Brain microvascular endothelial cell (primary cell): ENCODE results near the gene PRSS1.
"Not testable (repeated sequence)": the region's sequence is repeated elsewhere in the genome, so short reads cannot be mapped to it uniquely, and the experiment has no call there.

Experiments used
- DNase-seq: peaks from one replicate; pipeline ENCODE4 v3.0.0-alpha.2; 2020
- H3K27ac ChIP-seq: fragments of 250-450 bp; sonication (Bioruptor Pico); 2 replicates; pipeline ENCODE4 v1.5.1; 2020; ENCODE audit warnings: mild to moderate bottlenecking, moderate library complexity
- H3K27me3 ChIP-seq: fragments of 250-450 bp; sonication (Bioruptor Pico); replicated peaks from 2 replicates; pipeline ENCODE4 v1.5.1; 2020; ENCODE audit warnings: mild to moderate bottlenecking
- H3K36me3 ChIP-seq: fragments of 250-450 bp; sonication (Bioruptor Pico); replicated peaks from 2 replicates; pipeline ENCODE4 v1.5.1; 2020; ENCODE audit warnings: mild to moderate bottlenecking
- H3K4me3 ChIP-seq: 2 replicates; pipeline ENCODE4 v1.5.1; 2011; ENCODE audit warnings: low read depth, mild to moderate bottlenecking, control low read depth, low read length, moderate library complexity
- CTCF ChIP-seq: IDR thresholded peaks from 2 replicates; pipeline ENCODE4 v1.5.1; 2011; ENCODE audit warnings: low read depth, mild to moderate bottlenecking, moderate library complexity, low read length, control low read depth, inconsistent platforms; ENCODE audit errors: missing control alignments
- in situ Hi-C: cut with HindIII; loops from 2 replicates; pipeline ENCODE4 v1.10.0; 2017; ENCODE audit warnings: low sequenced_read_pairs, low pct_ligation_motif_present

Gene PRSS1

GRCh38 chr7:142752376-142753225 is 3.3 kb downstream of the PRSS1 start:
- no peak for DNase-seq
- TF ChIP-seq CTCF, result no peak

GRCh38 chr7:142753366-142753765 is 4.1 kb downstream of the PRSS1 start:
- peaks cover 3% of the 10 kb centered on the region for H3K27me3 ChIP-seq
- no peaks in the 10 kb centered on the region for H3K36me3 ChIP-seq
- no peak for TF ChIP-seq CTCF
- DNase-seq, result no peak
- in situ Hi-C loops, result no loop called here
- H3K27ac ChIP-seq, result no peak overlapping the region
- no peak overlapping the region for H3K4me3 ChIP-seq

More at GRCh38 chr7:142752376-142753225, 3.3 kb downstream of the PRSS1 start:
- peaks cover 4% of the 10 kb centered on the region for H3K27me3 ChIP-seq
- in situ Hi-C loops, result no loop called here
- H3K27ac ChIP-seq, result no peak overlapping the region
- H3K4me3 ChIP-seq, result no peak overlapping the region
- H3K36me3 ChIP-seq, result no peaks in the 10 kb centered on the region

- DNase-seq, H3K27me3 ChIP-seq, H3K4me3 ChIP-seq, in situ Hi-C loops, H3K27ac ChIP-seq, H3K36me3 ChIP-seq: not testable (repeated sequence)
Observed at GRCh38 chr7:142753925-142754491, 4.7 kb downstream of the PRSS1 start.

GRCh38 chr7:142754681-142755575 is 5.7 kb downstream of the PRSS1 start:
- no peak for TF ChIP-seq CTCF
- Histone ChIP-seq H3K27ac (no peak overlapping the region), H3K4me3 (no peak overlapping the region), H3K36me3 (no peaks in the 10 kb centered on the region), H3K27me3 (peaks cover 2% of the 10 kb centered on the region)
- in situ Hi-C loops, result no loop called here
- DNase-seq, result no peak

GRCh38 chr7:142758312-142758711 is 9.0 kb downstream of the PRSS1 start:
- H3K27ac ChIP-seq, H3K27me3 ChIP-seq, DNase-seq, H3K36me3 ChIP-seq, in situ Hi-C loops, H3K4me3 ChIP-seq: not testable (repeated sequence)

- Histone ChIP-seq H3K27ac (no peak overlapping the region), H3K4me3 (no peak overlapping the region), H3K27me3 (peaks cover 3% of the 10 kb centered on the region), H3K36me3 (no peaks in the 10 kb centered on the region)
- in situ Hi-C loops, result no loop called here
- no peak for TF ChIP-seq CTCF
- no peak for DNase-seq
Observed at GRCh38 chr7:142759433-142759832, 10.2 kb downstream of the PRSS1 start.
